ENCODE measurements around the gene ADAMTS19.
"Not testable (repeated sequence)": the region's sequence is repeated elsewhere in the genome, so short reads cannot be mapped to it uniquely, and the experiment has no call there.

ADAMTS19 gene

DNA sequence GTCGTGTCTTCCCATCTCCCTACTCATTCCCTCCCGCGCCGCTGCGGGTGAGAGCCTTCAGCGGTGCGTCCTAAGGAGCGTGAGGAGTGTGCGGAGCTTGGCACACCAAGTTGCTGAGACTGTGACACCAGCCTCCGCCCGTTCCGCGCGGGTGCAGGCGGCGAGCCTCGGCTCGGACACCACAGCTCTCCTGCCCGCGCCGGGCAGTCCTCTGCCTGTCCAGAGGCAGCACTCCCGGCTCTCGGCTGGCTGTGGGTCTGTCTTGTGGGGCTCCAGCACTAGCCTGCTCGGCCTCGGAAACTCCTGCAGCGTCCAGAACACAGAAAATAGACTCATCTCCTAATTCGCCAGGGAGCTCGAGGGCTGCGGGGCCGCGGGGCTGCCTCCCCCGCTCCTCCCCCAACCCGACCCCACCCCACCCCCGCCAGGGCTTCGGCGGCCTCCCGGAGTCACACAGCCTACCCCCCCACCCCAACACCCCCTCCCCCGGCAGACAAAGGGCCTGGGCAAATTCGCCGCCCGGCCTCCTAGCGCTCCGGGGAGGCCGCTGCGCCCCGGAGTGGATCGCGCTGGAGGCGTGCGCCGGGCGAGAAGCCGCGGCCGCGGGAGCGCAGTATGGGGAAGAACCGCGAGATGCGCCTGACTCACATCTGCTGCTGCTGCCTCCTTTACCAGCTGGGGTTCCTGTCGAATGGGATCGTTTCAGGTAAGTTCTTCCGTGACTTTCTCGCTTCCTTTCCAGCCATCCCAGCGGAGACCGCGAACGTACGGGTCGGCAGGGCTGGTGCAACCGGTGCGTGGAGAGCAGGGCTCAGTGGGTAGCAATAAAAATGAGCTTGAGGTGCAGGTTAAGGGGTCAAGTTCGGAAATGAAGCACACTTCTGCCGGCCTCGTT, at the start of gene ADAMTS19:
Gene ADAMTS19, plus strand, starts transcription at position 522 of the 895 bp plus-strand sequence. Its CDS starts 94 bp downstream, at position 616.
- DNase-seq (ENCODE audit: low spot score): peak; percentile 57

DNA sequence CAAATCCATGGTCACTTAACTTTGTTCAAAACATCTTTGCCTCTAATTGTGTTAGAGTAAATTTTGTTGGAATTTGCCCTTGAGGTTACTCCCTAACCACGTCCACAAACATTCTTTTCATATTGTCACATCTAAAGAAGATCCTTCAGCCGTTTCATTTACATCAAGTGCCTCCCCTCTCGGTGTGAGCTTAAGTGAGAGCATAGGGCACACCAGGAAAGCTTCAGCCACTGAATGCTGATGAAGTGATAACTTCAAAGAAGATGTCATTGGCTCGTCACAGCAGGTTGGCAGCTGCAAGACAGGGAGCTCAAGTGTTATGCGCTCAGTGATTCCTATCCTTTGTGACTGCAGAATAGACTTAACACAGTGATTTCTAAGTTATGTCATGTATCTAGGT, 49.6 kb upstream of the ADAMTS19 start:
- DNase-seq (ENCODE audit: low spot score): no peak

GRCh38 chr5:129412721-129413120, 47.4 kb upstream of the ADAMTS19 start:
- DNase-seq (ENCODE audit: low spot score): no peak

DNA sequence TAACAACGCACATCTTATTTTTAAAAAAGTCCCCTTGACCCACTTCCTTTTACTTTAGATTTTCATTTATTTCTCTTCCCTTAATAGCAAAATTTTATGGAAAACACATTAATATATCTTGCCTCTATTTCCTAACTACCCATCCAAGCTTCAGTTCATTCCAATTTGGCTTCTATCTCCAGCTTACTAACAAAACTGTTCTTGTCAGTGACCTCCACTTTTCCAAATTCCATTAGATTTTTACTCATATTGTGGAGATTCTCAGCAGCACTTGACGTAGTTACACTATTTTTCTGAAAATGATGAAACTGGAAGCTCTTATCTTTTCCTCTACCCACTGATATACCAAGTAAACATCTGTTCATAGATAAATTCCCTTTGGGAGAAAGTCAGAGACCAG, 46.5 kb upstream of the ADAMTS19 start:
- no peak for DNase-seq (ENCODE audit: low spot score)

DNA sequence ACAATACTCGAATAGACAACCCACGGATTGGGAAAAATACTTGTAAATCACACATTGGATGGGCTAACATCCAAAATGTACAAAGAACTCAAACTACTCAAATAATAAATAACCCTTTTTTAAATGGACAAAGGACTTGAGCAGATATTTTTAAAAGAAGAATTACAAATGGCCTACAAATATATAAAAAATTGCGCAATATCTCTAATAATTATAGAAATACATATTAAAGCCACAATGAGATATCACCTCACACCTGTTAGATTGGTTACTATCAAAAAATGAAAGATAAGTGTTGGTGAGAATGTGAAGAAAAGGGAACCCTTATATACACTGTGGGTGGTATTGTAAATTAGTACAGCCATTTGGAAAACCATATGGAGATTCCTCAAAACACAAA, 40.8 kb upstream of the ADAMTS19 start:
- no peak for DNase-seq (ENCODE audit: low spot score)

- no peak for DNase-seq (ENCODE audit: low spot score)
These were observed 35.1 kb upstream of the ADAMTS19 start for GRCh38 chr5:129425031-129425430.

GRCh38 chr5:129426071-129426470, 34.0 kb upstream of the ADAMTS19 start:
- DNase-seq (ENCODE audit: low spot score): no peak

DNA sequence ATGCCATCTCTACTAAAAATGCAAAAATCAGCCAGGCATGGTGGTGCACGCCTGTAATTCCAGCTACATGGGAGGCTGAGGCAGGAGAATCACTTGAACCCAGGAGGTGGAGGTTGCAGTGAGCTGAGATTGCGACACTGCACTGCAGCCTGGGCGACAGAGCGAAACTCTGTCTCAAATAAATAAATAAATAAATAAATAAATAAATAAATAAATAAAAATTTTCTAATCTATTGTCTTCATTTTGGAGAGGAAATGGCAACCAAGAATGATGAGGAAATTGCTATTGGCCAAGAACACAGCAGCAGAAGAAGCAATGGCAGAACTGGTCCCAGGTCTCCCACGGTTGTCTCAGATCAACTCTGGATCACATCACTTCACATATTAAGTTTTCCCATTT, 31.5 kb upstream of the ADAMTS19 start:
- DNase-seq (ENCODE audit: low spot score): not testable (repeated sequence)

DNA sequence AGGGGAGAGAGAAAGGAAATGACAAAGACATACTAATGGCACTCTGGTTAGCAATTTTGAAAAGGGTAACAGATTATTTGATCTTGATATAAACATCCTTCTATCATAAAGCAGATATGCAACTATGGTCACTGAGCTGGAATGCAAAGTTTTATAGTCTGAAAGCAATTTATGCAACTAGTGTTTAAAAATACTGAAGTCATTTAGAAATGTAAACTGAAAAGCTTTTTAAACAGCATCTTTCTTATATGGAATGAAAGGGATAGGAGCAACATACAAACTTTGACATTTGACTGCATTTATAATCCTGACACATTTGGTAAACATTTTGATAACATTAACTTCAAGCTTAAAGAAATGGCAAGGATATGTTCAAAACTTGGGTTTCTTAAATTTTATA, 28.7 kb upstream of the ADAMTS19 start:
- DNase-seq (ENCODE audit: low spot score): no peak

DNA sequence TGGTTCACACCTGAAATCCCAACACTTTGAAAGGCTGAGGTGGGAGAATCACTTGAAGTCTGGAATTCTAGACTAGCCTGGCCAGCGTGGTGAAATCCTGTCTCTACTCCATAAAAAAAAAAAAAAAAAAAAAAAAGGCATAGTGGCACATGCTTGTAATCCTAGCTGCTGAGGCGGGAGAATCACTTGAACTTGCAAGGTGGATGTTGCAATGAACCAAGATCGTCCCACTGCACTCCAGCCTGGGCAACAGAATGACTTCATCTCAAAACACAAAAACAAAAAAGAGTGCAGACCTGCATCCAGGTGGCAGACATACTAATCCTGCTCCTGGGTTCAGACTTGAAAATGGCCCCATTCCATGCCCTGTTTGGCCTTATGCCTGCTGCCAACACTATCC, 21.8 kb upstream of the ADAMTS19 start:
- DNase-seq (ENCODE audit: low spot score): no peak

- no peak for DNase-seq (ENCODE audit: low spot score)
These were observed 19.7 kb upstream of the ADAMTS19 start for GRCh38 chr5:129440424-129440823.

- DNase-seq (ENCODE audit: low spot score): no peak
These were observed 19.0 kb upstream of the ADAMTS19 start for GRCh38 chr5:129441096-129441495.

- DNase-seq (ENCODE audit: low spot score): no peak
These were observed 14.7 kb upstream of the ADAMTS19 start for GRCh38 chr5:129445379-129445778.

DNA sequence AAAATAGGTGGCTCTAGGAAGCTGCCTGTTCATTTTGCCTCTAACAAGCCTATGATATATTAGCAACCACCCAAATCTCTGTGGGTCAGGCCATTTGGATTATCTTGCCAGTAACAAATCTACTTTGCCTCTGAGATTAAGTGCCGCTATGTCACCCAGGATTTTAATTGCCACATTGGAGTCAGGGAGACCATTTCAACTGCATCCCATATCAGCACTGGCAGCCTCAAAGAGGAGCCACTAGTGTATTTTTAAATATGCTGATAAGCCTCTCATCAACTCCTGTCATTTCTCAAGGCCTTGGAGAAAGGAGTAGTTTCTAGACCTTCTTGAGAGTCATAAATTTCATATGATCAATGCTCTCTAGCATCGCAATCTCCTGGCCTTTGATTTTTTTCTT, 12.1 kb upstream of the ADAMTS19 start:
- DNase-seq (ENCODE audit: low spot score): no peak

DNA sequence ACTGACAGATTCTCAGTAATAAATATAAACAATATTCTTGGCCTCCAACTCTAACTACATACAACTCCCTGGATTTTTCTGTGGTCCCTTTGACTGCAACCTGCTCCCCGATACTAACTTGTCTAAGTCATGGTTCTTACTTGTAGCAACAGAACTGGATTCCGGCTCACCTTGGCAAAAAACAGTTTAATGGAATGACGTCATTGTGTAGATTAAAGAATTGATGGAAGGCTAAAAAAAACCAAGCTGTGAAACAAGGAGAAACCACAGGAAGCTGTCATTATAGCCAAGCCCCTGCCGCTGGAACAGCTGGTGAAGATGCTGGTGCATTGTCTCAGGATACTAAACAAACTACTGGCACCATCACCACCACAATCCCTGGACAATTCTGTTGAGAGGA, 11.4 kb upstream of the ADAMTS19 start:
- DNase-seq (ENCODE audit: low spot score): no peak

GRCh38 chr5:129454461-129454860, 5.6 kb upstream of the ADAMTS19 start:
- no peak for DNase-seq (ENCODE audit: low spot score)

- peak; percentile 11 for DNase-seq (ENCODE audit: low spot score)
These were observed 685 bp upstream of the ADAMTS19 start for GRCh38 chr5:129459450-129459776.

DNA sequence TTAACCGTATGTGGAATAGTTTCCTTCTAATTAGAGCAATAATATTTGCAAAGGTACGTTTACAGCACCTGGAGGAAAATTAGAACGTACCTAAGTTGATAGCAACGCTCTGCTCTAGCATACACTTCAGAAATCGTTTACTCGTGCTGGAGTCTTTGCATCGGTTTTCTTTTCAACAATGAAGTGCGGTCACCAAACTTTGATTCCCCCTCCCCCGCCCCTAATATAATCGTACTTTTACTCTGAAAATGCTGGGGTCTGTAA, 506 bp downstream of the ADAMTS19 start:
- DNase-seq (ENCODE audit: low spot score): peak; percentile 9

- peak; percentile 77 for DNase-seq (ENCODE audit: low spot score)
These were observed 1.0 kb downstream of the ADAMTS19 start for GRCh38 chr5:129460936-129461710.

DNA sequence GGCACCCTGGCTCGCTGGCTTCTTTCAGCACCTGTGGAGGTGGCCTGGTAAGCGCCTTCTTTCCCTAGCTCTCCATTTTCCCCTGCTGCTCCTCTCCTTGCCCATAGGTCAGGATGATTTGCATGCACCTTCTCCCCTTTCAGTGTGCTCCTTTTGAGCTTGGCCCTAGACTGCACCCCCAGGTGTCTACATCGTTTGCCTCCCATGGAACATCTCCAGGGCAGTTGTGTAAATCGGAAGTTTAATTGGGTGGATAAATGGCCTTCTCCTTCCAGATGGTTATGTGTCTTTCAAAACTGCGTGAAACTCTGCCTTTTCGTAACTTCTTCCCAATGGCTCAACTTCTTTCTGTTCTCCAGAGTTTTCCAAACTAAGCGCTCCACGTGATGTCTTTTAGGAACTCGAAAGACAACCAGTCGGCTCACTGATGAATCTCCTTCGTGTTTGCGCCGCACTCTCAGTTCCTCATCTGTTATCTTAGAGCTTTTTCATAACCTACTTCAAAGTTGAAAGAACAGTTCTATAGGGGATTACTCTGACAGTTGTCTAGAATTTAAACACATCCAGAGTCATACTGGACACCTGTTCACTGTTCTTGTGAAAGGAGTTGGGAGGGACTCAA, 1.7 kb downstream of the ADAMTS19 start:
- no peak for DNase-seq (ENCODE audit: low spot score)

- no peak for DNase-seq (ENCODE audit: low spot score)
These were observed 5.8 kb downstream of the ADAMTS19 start for GRCh38 chr5:129465776-129466344.

DNA sequence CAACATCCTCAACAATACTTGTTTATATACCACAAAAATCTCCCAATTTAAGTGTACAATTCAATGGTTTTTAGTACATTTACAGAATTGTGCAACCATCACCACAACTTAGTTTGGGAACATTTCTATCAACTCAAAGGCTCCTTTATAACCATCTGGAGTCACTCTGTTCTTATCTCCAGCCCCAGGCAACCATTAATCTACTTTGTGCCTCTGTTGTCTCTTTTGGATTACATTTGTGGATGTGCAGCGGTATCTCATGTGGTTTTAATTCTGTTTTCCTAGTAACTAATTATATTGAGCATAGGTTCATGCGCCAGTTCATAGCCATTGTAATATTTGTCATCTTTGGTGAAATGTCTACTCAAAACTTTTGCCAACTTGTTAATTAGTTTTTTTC, 14.4 kb downstream of the ADAMTS19 start:
- DNase-seq (ENCODE audit: low spot score): no peak

DNA sequence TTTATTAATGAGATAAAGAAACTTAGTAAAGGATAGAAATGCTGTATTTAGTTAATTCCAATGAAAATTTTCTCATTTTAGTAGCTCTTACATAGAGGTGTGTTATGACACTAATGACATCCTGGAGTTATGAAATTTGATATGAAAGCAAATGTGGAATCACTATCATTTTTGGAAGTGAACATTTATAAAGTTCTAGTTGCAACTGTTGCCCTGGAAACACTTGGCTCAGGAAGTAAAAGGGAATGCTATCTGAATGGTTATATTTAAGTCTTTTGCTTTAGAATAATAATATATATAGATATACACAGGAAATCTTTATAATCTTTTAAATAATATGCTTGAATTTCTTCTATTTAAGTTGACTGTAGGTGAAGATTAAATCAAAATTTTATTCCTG, 16.7 kb downstream of the ADAMTS19 start:
- no peak for DNase-seq (ENCODE audit: low spot score)

Measured in HuH-7 (cell line).